ENCODE data around the gene ADORA2A.
A peak's percentile ranks its signal among the peaks of the same experiment; 100 is the strongest.

Gene ADORA2A

DNA sequence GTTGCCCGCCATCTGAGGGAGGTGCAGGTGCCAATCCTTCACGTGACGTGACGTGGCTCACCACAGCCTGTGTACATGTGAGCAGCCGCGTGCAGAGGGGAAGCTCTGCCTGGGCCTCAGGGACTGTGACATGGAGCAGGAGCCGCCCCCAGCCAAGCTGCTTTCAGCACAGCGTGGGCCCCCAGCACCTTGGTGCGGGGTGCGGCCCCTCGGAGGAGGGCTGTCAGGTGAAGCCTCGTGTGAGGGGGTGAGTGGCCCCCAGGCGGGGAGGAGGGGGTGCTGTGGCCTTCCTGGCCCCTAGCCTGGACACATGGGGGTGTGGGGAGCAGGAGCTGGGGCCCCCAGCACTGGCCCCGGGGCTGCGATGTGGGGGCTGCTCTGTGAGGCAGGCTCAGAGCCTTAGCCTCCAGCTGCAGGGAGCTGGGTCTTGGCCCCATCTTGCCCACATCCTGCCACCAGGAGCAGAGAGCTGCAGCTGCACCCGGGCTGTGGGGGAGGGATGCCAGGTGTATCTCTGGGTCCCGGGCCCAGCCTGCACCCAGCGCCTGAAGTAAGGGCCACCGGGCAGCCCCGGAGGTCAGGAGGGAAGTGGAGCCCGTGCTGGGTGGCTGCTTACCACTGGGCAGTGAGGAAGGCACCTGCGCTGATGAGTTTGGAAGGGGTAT, at the start of gene ADORA2A:
Gene ADORA2A, plus strand, starts transcription at position 100 of the 665 bp plus-strand sequence. CDS start 5,806 bp downstream, outside the sequence.
- peak; percentile 89 for DNase-seq

DNA sequence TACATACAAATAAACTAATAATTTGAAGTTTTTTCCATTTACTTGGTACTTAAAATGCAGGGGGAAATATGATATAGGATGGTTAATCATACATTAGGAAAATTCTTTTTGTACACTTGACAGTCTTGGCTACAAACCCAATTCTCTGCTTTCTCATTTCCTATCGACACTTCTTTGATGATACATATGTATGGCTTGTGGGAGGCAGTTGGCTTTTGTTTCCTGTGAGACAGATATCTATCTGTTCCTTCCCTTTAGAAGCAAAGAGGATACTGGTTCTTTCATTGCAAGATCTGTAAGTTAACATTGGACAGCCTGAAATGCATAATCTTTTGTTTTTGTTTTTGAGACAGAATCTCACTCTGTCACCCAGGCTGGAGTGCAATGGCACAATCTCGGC, 47.9 kb upstream of the ADORA2A start:
- DNase-seq, result no peak

DNA sequence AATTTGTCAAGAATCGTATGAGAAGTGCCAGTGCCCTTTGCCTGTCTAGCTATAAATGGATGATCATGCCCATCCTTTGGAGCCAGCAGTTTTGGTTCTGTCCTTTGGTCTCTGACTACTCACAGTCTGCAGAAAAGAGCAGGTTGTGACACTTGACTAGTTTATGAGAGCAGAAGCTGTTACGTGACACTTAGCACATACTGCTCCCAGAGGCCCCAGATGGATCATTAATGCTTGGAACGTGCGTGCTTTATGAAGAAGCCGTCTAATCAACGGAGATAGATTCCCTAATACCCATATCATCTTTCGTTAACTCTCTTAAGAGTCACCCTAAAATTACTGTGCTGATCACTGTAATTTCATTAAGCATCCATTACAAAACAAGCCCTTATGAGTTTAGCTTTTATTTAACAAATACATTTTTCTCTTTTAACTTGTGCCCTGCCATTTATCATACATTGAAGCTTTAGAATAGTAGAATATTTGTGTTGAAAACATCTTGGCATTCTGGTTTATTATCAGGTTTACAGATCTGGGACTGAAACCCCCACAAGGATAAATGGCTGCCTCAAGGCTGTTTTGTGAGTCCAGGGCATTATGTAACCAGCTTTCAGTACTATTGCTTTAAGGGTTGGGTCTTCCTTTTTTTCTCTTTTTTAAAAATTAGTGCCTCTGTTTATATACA, 47.0 kb upstream of the ADORA2A start:
- no peak for DNase-seq

DNA sequence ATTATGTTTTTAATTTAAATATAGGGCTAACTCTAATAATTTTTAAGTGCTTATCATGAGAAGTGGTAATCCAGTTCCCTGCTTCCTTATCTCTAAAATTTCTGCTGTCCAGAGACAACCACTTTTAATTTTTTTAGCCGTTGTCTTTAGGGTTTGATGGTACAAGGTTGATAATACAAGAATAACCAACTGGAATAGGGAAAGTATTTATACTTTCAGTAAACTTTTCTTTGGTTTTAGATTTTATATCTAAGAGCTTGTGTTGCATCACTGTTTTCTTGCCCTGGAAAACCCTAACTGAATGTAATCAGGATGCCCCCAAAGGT, 46.5 kb upstream of the ADORA2A start:
- no peak for DNase-seq

DNA sequence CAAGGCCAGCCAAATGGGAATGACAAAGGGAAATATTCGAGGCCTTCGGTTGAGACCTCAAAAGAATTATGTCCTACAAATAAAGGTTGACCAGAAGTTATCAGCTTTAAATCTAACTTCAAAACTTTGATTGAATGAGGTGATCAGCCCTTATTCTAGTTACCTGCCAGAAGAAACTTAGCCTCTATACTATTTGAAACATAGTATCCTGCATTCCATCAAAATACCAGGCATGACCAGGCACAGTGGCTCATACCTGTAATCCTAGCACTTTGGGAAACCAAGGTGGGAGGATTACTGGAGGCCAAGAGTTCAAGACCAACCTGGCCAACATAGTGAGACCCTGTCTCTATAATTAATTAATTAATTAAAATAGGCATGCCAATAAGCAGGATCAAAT, 44.3 kb upstream of the ADORA2A start:
- DNase-seq, result no peak

DNA sequence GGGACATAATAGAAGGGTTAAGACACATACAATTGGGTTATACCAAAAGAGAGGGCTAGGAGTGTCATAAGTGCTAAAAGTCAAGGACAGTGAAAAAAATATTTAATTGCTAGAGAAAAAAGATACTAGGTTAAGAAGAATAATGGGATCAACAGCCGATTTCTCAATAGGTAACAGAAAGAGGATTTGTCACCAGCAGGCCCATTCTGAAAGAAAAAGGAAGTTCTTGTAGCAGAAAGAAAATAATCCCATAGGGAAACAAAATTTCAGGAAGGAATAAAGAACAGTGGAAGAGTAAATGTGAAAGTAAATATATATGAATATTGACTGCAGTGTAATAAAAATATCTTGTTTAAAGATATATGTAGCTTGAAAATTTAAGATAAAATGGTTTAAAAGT, 43.3 kb upstream of the ADORA2A start:
- no peak for DNase-seq

DNA sequence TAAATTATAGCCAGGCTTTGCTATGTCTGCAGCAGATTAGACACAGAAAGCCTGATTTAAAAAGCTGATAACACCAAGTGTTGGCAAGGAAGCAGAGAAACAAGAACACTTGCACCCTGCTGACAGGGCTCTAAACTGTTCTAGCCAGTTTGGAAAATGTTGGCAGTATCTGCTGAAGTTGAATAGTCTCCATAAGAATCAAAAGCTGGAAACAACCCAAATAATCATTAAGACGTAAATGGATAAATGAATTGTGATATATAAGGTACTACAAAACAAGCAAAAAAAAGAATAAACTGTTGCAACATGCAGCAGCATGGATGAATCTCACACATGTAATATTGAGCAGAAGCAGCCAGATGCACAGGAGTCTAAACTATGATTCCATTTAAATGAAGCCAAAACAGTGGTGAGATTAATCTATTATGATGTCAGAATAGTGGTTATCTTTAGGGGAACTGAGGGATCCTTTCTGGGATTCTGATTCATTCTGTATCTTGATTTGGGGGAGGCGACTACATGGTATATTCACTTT, 40.4 kb upstream of the ADORA2A start:
- DNase-seq, result no peak

DNA sequence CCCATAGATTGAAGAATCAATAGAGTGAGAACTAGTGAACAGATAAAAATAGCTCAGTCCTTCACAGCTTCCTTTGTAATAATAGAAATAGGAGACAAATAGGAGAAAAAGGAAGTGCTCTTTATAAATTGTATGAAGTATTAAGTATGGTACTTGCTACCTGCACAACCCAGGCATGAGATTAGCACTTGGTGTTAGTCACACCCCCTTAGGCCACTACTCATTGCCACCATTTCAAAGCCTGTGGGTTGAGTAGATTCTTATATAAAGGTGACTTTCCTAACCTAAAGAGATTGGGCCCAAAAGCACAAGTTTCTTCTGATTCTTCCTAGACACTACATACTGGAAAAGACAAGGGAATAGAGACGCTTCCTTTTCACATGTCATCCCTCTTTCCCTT, 37.7 kb upstream of the ADORA2A start:
- no peak for DNase-seq

DNA sequence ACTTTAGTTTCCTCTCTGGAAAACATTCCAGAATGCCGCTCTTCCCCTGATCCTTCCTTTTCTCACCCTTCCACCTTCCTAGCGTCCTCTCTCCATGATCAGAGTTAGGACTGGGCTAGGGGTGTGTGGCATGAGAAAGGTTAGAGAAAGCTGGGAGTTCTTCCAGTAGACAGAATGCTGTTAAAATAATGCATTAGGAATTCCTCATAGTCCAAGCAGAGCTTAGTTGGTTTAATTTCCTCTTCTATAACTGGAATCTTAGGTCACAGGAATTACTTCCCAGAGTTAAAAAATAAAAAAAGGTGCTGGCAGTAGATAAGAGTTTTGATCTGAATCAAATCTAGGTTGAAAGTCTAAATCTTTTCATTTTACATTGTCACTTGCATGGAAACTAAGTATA, 37.2 kb upstream of the ADORA2A start:
- no peak for DNase-seq

DNA sequence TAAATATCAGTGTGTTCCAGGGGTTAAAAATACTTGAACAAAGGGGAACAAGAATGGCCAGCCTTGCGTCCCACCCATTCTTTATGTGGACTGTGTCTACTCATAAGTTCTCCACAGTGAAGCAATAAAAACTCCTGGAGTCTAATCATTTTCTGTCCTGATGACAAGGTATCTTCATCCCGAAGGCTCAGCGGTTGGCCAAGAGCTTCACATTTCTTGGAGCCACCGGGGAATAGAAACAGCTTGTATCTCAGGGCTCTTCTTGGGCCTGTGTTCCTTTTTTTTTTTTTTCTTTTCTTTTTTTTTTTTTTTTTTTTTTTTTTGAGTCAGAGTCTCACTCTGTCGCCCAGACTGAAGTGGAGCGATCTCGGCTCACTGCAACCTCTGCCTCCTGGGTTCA, 36.8 kb upstream of the ADORA2A start:
- DNase-seq, result no peak

DNA sequence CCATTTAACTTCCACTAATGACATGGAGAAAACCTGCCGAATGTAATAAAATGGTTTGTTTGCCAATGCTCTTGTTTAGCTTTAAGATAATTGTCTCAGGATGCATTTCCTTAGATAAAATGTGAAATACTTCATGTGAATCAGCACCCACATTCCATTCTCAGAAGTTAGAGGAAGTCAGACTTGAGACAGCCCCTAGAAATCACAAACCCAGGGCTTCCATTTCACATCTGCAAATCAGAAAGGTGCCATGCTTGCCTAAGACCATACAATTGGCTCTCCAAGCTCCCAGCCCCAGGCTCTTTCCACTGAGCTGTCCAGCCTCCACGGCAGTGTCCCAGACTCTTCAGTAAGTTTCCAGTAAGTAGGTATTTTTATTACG, 35.6 kb upstream of the ADORA2A start:
- DNase-seq, result no peak

DNA sequence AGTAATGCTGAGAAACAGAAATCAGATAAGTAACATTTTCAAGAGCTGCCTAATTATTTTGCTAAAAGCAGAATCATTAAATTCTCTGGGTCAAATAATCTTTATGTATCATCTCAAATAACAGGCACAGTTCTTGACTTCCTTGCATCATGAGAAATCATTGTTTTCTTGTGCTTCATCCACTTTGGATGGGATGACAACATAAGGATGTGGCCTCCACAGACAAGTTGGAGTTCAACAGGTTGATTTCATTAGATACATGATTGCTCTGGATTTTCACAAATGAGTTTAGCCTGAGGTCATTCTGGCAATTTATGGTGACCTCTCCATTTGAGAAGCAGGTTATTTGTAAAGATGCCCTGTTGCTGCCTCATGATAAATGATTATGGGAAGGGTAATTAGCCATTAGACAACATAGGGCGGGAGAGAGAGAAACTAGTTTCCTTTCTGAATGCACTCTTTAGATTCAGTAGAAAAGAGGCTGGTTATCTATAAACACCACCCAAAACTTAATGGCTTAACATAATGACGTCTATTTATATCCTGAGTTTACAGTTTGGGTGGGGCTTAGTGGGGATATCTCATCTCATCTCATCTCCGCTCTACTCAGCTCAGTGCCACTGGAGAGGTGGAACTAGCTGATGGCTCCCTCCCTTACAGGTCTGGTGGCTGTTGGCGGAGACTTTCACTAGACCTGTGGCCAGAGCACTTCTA, 35.0 kb upstream of the ADORA2A start:
- no peak for DNase-seq

DNA sequence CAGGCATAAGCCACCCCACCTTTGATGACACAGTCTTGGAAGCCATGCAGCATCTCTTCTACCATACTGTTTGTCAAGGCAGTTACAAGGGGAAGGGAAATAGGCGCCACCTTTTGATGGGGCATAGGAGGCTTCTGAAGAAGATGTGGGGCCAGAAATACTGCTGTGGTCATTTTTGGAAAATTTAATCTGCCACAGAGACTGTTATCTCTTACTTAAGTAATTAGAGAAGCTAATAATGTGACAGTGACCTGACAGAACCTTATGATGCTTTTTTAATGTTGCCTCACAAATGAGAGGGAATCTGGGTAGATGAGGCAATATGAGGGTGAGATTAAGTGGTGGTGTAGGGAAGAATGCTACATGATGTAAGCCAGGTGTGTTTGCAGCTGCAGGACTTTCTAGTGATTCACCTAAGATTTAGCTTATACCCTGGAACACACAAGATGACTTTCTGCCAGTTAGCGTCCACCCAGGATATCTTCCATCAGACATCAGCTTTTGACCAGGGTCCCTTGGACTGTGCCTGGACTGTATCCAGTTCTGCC, 34.3 kb upstream of the ADORA2A start:
- DNase-seq, result no peak

DNA sequence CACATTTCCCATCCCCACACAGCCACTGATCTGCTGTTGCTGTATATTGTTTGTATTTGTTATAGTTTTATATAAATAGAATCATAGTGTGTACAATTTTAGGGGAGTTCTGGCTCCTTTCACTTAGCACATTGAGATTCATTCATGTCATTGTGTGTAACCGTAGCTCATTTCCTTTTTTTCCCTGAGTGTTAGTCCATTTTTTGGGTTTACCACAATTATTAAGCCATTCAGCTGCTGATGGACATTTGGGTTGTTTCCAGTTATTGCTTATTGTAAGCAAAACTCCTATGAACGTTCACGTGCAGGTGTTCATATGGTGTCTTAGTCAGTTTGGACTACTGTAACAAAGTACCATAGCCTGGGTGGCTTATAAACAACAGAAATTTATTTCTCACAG, 33.6 kb upstream of the ADORA2A start:
- no peak for DNase-seq

DNA sequence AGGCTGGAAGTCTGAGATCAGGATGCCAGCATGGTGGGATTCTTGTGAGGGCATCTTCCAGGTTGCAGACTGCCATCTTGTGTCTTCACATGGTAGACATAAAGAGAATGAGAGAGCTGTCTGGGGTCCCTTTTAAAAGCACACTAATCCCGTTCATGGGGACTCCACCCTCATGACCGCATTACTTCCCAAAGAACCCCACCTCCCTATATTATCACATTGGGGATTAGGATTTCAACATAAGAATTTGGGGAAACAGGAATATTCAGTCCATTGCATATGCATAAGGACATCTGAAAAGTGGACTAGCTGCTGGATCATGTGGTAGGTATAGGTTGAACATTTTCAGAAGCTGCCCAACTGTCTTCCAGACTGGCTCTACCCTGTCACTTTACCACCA, 33.1 kb upstream of the ADORA2A start:
- no peak for DNase-seq

DNA sequence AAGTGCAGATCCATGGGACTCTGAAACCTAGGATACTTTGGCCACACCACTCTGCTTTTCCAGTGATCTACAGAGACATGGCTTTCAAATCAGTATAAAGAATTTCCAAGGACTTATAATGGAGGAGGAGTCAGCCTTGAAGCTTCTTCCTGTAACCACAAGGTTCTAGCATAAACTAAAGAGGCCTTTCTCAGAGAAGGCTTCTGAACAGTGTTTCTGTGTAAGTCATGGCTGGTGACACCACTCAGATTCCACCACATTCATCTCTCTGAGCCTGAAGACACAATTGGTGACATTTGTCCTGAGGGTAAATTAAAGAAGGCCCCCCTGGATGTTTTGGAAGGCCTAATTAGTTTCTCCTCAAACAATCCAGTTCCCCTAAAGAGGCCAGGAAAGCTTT, 29.0 kb upstream of the ADORA2A start:
- DNase-seq, result no peak

DNA sequence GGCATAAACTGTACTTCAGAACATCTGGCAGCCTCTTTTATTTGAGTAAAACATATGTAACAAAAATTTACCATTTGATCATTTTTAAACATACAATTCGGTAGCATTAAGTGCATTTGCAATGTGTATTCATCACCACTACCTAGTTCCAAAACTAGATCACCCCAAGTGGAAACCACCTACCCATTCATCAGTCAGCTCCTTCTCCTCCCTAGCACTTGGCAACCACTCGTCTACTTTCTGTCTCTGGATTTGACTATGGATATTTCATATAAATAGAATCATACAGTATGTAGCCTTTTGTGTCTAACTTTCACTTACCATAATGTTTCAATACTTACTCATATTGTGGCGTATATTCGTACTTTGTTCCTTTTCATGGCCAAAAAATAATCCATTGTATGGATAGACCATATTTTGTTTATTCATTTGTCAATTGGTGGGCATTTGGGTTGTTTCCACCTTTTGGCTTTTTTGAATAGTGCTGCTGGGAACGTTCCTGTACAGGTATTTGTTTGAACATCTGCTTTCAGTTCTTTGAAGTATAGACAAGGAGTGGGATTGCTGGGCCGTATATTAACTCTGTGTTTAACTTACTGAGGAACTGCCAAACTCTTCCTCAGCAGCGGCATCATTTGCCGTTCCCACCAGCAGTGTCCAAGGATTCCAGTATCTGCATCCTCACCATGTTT, 27.2 kb upstream of the ADORA2A start:
- DNase-seq, result no peak

DNA sequence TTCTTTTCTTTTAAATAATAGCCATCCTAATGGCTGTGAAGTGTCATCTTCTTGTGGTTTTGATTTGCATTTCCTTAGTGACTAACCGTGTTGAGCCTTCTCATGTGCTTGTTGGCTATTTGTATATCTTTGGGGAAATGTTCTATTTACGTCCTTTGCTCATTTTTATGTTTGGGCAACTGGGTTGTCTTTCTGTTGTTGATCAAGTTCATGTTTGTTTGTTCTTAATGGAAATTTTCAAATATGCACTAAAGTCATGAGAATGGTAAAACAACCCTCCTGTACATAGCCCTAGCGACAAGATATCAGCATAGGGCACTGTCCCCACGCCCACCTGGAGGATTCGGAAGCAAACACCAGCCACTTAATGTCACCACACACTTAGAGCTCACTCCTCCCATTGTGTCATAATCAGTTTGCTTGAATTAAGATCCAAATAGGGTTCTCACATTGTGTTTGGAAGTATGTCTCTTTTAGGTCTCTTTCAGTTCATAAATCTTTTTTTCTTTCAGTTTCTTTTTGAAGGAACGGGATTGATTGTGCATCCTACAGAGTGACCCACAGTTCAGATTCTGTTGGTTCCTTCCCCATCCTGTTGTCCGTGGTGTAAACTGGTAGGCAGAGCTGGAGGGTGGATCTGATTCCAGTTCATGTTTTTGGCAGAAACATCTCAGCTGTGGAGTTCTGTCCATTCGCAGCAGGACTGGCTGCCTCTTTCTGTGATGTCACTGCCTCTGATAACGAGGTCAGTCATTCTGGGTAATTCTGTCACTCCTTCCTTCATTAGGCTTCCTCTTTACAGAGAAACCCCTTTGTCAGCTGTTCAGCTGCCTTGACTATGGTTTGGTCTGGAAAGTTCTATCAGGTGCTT, 26.4 kb upstream of the ADORA2A start:
- no peak for DNase-seq

DNA sequence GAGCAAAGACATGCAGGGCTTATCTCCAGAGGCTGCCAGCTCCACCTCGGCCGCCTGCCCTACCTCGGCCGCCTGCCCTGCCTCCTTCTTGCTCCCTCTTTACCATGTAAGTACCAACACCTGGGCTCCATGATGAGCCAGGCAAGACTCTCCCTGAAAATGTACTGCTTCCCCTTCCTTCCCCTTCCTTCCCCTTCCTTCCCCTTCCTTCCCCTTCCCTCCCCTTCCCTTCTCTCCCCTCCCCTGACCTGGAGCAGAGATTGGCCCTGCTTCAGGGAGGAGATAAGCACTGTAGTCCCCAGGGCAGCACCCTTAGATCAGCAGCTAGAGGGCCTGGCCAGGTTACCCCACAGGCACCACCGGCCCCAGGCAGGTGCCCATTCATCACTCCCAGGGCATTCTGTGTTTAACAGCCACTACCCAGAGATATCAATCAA, 25.4 kb upstream of the ADORA2A start:
- no peak for DNase-seq

DNA sequence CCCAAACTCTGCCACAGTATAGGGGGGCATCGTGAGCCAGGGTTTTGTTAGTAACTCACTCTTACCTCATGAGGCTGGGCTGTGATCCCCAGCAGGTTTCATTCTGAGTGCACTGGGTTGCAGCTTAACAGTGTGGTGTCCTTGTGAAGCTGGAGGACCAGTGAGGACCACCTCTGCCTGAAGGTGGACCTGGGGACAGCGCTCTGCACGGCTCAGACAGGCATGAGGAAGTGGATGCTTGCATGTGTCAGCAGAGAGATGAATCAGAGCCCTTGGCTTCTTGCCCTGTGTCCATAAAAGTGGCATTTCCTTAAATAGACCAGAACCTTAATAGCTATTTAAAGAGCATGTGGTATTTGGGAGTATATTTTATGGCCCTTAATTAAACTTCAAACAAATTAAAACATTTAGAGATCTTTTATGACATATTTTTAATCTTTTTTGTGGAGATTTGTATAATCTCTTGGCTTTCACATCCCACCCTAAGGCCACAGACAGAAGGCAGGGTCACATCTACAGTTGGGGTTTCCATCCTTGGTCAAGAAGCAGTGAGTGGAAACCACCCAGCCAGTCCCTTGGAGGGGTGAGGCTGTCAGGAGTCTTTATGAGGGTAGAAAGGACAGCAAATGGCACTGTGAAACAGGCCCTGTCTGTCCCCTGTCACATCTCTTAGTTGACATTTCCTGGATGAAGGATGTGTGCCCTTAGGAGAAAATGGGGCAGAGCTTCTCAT, 24.8 kb upstream of the ADORA2A start:
- DNase-seq, result no peak

DNA sequence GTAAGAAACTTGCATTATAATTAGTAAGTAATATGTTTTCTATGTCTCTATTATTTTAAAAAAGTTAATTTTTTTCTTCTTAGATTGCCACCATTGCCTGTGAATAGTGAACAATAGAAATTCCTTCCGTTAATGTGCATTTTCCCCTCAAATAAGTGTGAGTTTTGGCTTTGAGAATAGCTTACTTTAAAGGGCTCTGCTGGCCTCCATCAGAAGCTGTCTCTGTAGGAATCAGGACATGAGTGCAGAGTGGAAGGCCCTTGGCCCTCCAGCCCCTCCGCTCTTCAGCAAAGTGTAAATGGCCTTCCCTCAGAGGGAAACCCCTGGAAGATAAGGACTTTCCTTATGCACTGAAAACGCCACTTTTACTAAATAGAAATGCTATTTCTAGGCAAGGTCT, 24.1 kb upstream of the ADORA2A start:
- no peak for DNase-seq
